Neural progenitor cell (in vitro differentiated cells): ENCODE data around the gene LHX6. TPM values are rescaled to one million over a fixed set of nuclear protein-coding genes. Genes with fewer than 3 reads are reported as not detected.

Source experiments
- DNase-seq: peaks from one replicate; pipeline ENCODE4 v3.0.0-alpha.2; 2016; ENCODE audit warnings: low spot score
- H2AFZ ChIP-seq: fragments of 200-600 bp; sonication (generic); replicated peaks from 2 replicates; pipeline ENCODE4 v1.6.1; 2016; ENCODE audit warnings: antibody characterized with exemption
- H3F3A ChIP-seq: fragments of 200-600 bp; sonication (generic); 2 replicates; pipeline ENCODE4 v1.6.1; 2016; ENCODE audit warnings: antibody characterized with exemption, low read depth
- H3K27ac ChIP-seq: fragments of 200-600 bp; sonication (generic); 2 replicates; pipeline ENCODE4 v1.5.1; 2016; ENCODE audit warnings: mild to moderate bottlenecking
- H3K27me3 ChIP-seq: fragments of 200-600 bp; sonication (generic); 2 replicates; pipeline ENCODE4 v1.6.1; 2016; ENCODE audit warnings: mild to moderate bottlenecking, moderate library complexity
- H3K36me3 ChIP-seq: fragments of 200-600 bp; sonication (generic); 2 replicates; pipeline ENCODE4 v1.5.1; 2016
- H3K4me1 ChIP-seq: fragments of 200-600 bp; sonication (generic); 2 replicates; pipeline ENCODE4 v1.6.1; 2016; ENCODE audit warnings: mixed run types
- H3K4me2 ChIP-seq: fragments of 200-600 bp; sonication (generic); 2 replicates; pipeline ENCODE4 v1.6.1; 2016
- H3K4me3 ChIP-seq: fragments of 200-600 bp; sonication (generic); 2 replicates; pipeline ENCODE4 v1.5.1; 2016
- H3K79me2 ChIP-seq: fragments of 200-600 bp; sonication (generic); 2 replicates; pipeline ENCODE4 v1.6.1; 2016; ENCODE audit warnings: low read depth
- H3K9ac ChIP-seq: fragments of 200-600 bp; sonication (generic); 2 replicates; pipeline ENCODE4 v1.6.1; 2016
- H3K9me3 ChIP-seq: fragments of 200-600 bp; sonication (generic); 2 replicates; pipeline ENCODE4 v1.5.1; 2016; ENCODE audit warnings: low read depth
- H4K20me1 ChIP-seq: fragments of 200-600 bp; sonication (generic); 2 replicates; pipeline ENCODE4 v1.6.1; 2016; ENCODE audit warnings: low read depth
- H3K27ac Mint-ChIP-seq: 3 replicates; pipeline ENCODE4 v1.8.0; 2021; ENCODE audit warnings: mixed read lengths
- H3K27me3 Mint-ChIP-seq: 2 replicates; pipeline ENCODE4 v1.8.0; 2022; ENCODE audit warnings: low read depth, mild to moderate bottlenecking, inconsistent platforms, moderate library complexity, mixed read lengths; ENCODE audit not compliant: insufficient read depth
- H3K36me3 Mint-ChIP-seq: 3 replicates; pipeline ENCODE4 v1.8.0; 2021; ENCODE audit warnings: mixed read lengths
- H3K4me1 Mint-ChIP-seq: 3 replicates; pipeline ENCODE4 v1.8.0; 2021; ENCODE audit warnings: mixed read lengths
- H3K4me3 Mint-ChIP-seq: 3 replicates; pipeline ENCODE4 v1.8.0; 2021; ENCODE audit warnings: mild to moderate bottlenecking, moderate library complexity, mixed read lengths
- H3K9me3 Mint-ChIP-seq: 3 replicates; pipeline ENCODE4 v1.8.0; 2020; ENCODE audit warnings: mixed read lengths
- EZH2 ChIP-seq: fragments of 200-600 bp; sonication (generic); IDR thresholded peaks from 2 replicates; pipeline ENCODE4 v1.6.1; 2017; ENCODE audit warnings: antibody characterized with exemption, mild to moderate bottlenecking, moderate library complexity
- EZH2phosphoT487 ChIP-seq: fragments of 200-600 bp; sonication (generic); IDR thresholded peaks from 2 replicates; pipeline ENCODE4 v1.6.1; 2017; ENCODE audit warnings: antibody characterized with exemption
- total RNA-seq: library from RNA; depleted of rRNA; stranded (reverse); fragments of >200 nt; gene quantifications from 2 replicates; pipeline ENCODE4 v1.2.3, GENCODE V29; 2015; ENCODE audit warnings: low replicate concordance
- TF ChIP-seq, protein P1 (sequence below): fragments of 200-600 bp; sonication (generic); IDR thresholded peaks from 2 replicates; pipeline ENCODE4 v1.5.1; 2017; ENCODE audit warnings: antibody characterized with exemption, mild to moderate bottlenecking

LHX6 gene
- total RNA-seq, 1 donor from 2014 or later = not detected

GRCh38 chr9:122216138-122216797, 12.5 kb downstream of the LHX6 start:
- TF ChIP-seq EZH2phosphoT487 (no peak), EZH2 (no peak)
- TF ChIP-seq, protein P1, sequence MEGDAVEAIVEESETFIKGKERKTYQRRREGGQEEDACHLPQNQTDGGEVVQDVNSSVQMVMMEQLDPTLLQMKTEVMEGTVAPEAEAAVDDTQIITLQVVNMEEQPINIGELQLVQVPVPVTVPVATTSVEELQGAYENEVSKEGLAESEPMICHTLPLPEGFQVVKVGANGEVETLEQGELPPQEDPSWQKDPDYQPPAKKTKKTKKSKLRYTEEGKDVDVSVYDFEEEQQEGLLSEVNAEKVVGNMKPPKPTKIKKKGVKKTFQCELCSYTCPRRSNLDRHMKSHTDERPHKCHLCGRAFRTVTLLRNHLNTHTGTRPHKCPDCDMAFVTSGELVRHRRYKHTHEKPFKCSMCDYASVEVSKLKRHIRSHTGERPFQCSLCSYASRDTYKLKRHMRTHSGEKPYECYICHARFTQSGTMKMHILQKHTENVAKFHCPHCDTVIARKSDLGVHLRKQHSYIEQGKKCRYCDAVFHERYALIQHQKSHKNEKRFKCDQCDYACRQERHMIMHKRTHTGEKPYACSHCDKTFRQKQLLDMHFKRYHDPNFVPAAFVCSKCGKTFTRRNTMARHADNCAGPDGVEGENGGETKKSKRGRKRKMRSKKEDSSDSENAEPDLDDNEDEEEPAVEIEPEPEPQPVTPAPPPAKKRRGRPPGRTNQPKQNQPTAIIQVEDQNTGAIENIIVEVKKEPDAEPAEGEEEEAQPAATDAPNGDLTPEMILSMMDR = no peak
- Mint-ChIP-seq H3K4me1 (peaks cover 18% of the 10 kb centered on the region), H3K9me3 (peaks cover 15% of the 10 kb centered on the region), H3K36me3 (no peaks in the 10 kb centered on the region), H3K27ac (no peak overlapping the region), H3K27me3 (peaks cover 92% of the 10 kb centered on the region), H3K4me3 (no peak overlapping the region)
- Histone ChIP-seq H3K4me3 (no peak overlapping the region), H3K27me3 (peaks cover 100% of the 10 kb centered on the region), H3F3A (peaks cover 8% of the 10 kb centered on the region), H3K9me3 (no peaks in the 10 kb centered on the region), H3K4me2 (no peak overlapping the region), H3K27ac (no peak overlapping the region), H4K20me1 (peaks cover 71% of the 10 kb centered on the region), H3K79me2 (no peaks in the 10 kb centered on the region), H3K36me3 (no peaks in the 10 kb centered on the region), H2AFZ (no peak overlapping the region), H3K4me1 (peaks cover 27% of the 10 kb centered on the region), H3K9ac (no peak overlapping the region)
- DNase-seq = no peak

DNA sequence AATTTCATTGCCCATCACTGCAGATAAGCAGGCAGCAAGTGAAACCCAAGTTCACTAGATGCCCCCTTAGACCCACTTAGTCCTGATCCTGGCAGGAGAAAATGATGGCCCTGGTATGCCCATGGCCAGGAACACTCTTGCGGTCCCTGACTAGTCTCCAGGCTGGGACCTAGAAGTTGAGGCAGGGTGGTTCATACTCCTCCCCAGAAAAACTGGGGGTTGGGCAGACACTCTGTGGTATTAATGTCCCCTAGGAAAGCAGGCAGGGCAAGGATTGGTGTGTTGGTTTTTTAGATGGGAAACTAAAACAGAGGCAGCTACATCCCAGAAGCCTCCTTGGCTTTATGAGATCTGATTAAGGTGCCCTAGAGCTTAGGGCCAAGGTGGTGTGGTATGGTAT, 13.1 kb downstream of the LHX6 start:
- peaks cover 87% of the 10 kb centered on the region for H3K27me3 Mint-ChIP-seq
- H3K4me1 ChIP-seq = peaks cover 21% of the 10 kb centered on the region
- no peak for DNase-seq
- no peak overlapping the region for H3K9ac ChIP-seq
- H3K9me3 Mint-ChIP-seq = peaks cover 15% of the 10 kb centered on the region
- no peaks in the 10 kb centered on the region for H3K9me3 ChIP-seq
- peaks cover 16% of the 10 kb centered on the region for H3K4me1 Mint-ChIP-seq
- H3K27ac Mint-ChIP-seq = no peak overlapping the region
- H4K20me1 ChIP-seq = peaks cover 65% of the 10 kb centered on the region
- H3K27me3 ChIP-seq = peaks cover 100% of the 10 kb centered on the region
- H3K4me3 ChIP-seq = no peak overlapping the region
- no peaks in the 10 kb centered on the region for H3K36me3 ChIP-seq
- H2AFZ ChIP-seq = no peak overlapping the region
- TF ChIP-seq EZH2 (no peak), EZH2phosphoT487 (no peak)
- TF ChIP-seq, protein P1 = no peak
- H3K4me2 ChIP-seq = no peak overlapping the region
- peaks cover 8% of the 10 kb centered on the region for H3F3A ChIP-seq
- H3K4me3 Mint-ChIP-seq = no peak overlapping the region
- no peaks in the 10 kb centered on the region for H3K36me3 Mint-ChIP-seq
- no peak overlapping the region for H3K27ac ChIP-seq
- no peaks in the 10 kb centered on the region for H3K79me2 ChIP-seq

GRCh38 chr9:122214507-122214906, 14.2 kb downstream of the LHX6 start:
- H3K4me2 ChIP-seq = peak overlapping the region; percentile 71
- Mint-ChIP-seq H3K4me3 (peak overlapping the region; percentile 74), H3K27me3 (peaks cover 79% of the 10 kb centered on the region), H3K4me1 (peaks cover 8% of the 10 kb centered on the region), H3K36me3 (no peaks in the 10 kb centered on the region), H3K9me3 (peaks cover 15% of the 10 kb centered on the region), H3K27ac (no peak overlapping the region)
- no peaks in the 10 kb centered on the region for H3K79me2 ChIP-seq
- peak overlapping the region; percentile 45 for H3K4me3 ChIP-seq
- TF ChIP-seq, protein P1 = no peak
- peak; percentile 3 for TF ChIP-seq EZH2
- peak; percentile 8 for TF ChIP-seq EZH2phosphoT487
- H2AFZ ChIP-seq = no peak overlapping the region
- no peaks in the 10 kb centered on the region for H3K36me3 ChIP-seq
- H3K27ac ChIP-seq = no peak overlapping the region
- H3K9ac ChIP-seq = no peak overlapping the region
- no peak for DNase-seq
- peaks cover 54% of the 10 kb centered on the region for H4K20me1 ChIP-seq
- peaks cover 9% of the 10 kb centered on the region for H3K4me1 ChIP-seq
- peaks cover 8% of the 10 kb centered on the region for H3F3A ChIP-seq
- H3K27me3 ChIP-seq = peaks cover 100% of the 10 kb centered on the region
- no peaks in the 10 kb centered on the region for H3K9me3 ChIP-seq
